ENCODE results near the gene SFSWAP.
"Not testable (repeated sequence)": the region's sequence is repeated elsewhere in the genome, so short reads cannot be mapped to it uniquely, and the experiment has no call there.

The SFSWAP gene

GRCh38 chr12:131710464-131711457, at the start of gene SFSWAP:
Gene SFSWAP (plus strand): TSS chr12:131711090. CDS start chr12:131711230, 140 bp downstream.
- DNase-seq (ENCODE audit: low spot score) = peak; percentile 81

GRCh38 chr12:131661170-131661985, 49.5 kb upstream of the SFSWAP start:
- DNase-seq (ENCODE audit: low spot score) = not testable (repeated sequence)

GRCh38 chr12:131661986-131662288, 49.0 kb upstream of the SFSWAP start:
- not testable (repeated sequence) for DNase-seq (ENCODE audit: low spot score)

- not testable (repeated sequence) for DNase-seq (ENCODE audit: low spot score)
These were observed 48.5 kb upstream of the SFSWAP start for GRCh38 chr12:131662346-131662745.

GRCh38 chr12:131665666-131666065, 45.2 kb upstream of the SFSWAP start:
- DNase-seq (ENCODE audit: low spot score) = not testable (repeated sequence)

GRCh38 chr12:131666486-131666885, 44.4 kb upstream of the SFSWAP start:
- DNase-seq (ENCODE audit: low spot score) = not testable (repeated sequence)

- peak; percentile 9 for DNase-seq (ENCODE audit: low spot score)
These were observed 43.8 kb upstream of the SFSWAP start for GRCh38 chr12:131666978-131667601.

- no peak for DNase-seq (ENCODE audit: low spot score)
These were observed 39.6 kb upstream of the SFSWAP start for GRCh38 chr12:131671276-131671675.

- no peak for DNase-seq (ENCODE audit: low spot score)
These were observed 39.0 kb upstream of the SFSWAP start for GRCh38 chr12:131671871-131672270.

GRCh38 chr12:131672311-131672940, 38.5 kb upstream of the SFSWAP start:
- DNase-seq (ENCODE audit: low spot score) = no peak

- DNase-seq (ENCODE audit: low spot score) = no peak
These were observed 37.7 kb upstream of the SFSWAP start for GRCh38 chr12:131672941-131673887.

GRCh38 chr12:131673888-131674257, 37.0 kb upstream of the SFSWAP start:
- no peak for DNase-seq (ENCODE audit: low spot score)

- DNase-seq (ENCODE audit: low spot score) = no peak
These were observed 36.5 kb upstream of the SFSWAP start for GRCh38 chr12:131674373-131674772.

GRCh38 chr12:131675126-131676080, 35.5 kb upstream of the SFSWAP start:
- no peak for DNase-seq (ENCODE audit: low spot score)

- DNase-seq (ENCODE audit: low spot score) = no peak
These were observed 34.3 kb upstream of the SFSWAP start for GRCh38 chr12:131676544-131676943.

GRCh38 chr12:131677067-131677466, 33.8 kb upstream of the SFSWAP start:
- DNase-seq (ENCODE audit: low spot score) = not testable (repeated sequence)

- no peak for DNase-seq (ENCODE audit: low spot score)
These were observed 33.2 kb upstream of the SFSWAP start for GRCh38 chr12:131677699-131678098.

- not testable (repeated sequence) for DNase-seq (ENCODE audit: low spot score)
These were observed 32.3 kb upstream of the SFSWAP start for GRCh38 chr12:131678389-131679181.

- DNase-seq (ENCODE audit: low spot score) = not testable (repeated sequence)
These were observed 31.7 kb upstream of the SFSWAP start for GRCh38 chr12:131679186-131679585.
